HEK293 (cell line): Measurements from ENCODE around the gene ZNF776.

Source experiments
- CTCF ChIA-PET: fragments of 350-600 bp; formaldehyde crosslinking; extraction: SDS; loops from one replicate; lab custom pipeline; 2021; ENCODE audit warnings: antibody characterized with exemption; lab: Yijun Ruan, JAX
- POLR2A ChIA-PET: fragments of 300-600 bp; formaldehyde crosslinking; extraction: SDS; loops from one replicate; lab custom pipeline; 2020; ENCODE audit warnings: antibody characterized with exemption, inconsistent platforms; lab: Yijun Ruan, JAX
- H3K27ac ChIP-seq: fragments of 200-500 bp; sonication (Bioruptor generic); 2 replicates; pipeline ENCODE4 v1.5.1; 2014; ENCODE audit warnings: low read depth, low read length, control low read depth, inconsistent platforms; ENCODE audit errors: extremely low read depth
- H3K36me3 ChIP-seq, 2 experiments: fragments of 200-500 bp in 1 of 2; sonication (Bioruptor generic) in 1 of 2; 1 replicate in 1 of 2; 2 replicates in 1 of 2; pipeline ENCODE4 v1.5.1; 2014 to 2017; ENCODE audit warnings: inconsistent platforms in 2 of 2, low read length in 2 of 2; ENCODE audit not compliant: control insufficient read depth in 2 of 2, insufficient read depth in 1 of 2
- H3K4me1 ChIP-seq: fragments of 200-500 bp; sonication (Bioruptor generic); 2 replicates; pipeline ENCODE4 v1.5.1; 2014; ENCODE audit warnings: mild to moderate bottlenecking, low read length, inconsistent platforms; ENCODE audit not compliant: control insufficient read depth, insufficient read depth
- H3K4me3 ChIP-seq: 2 replicates; pipeline ENCODE4 v1.5.1; 2011; ENCODE audit warnings: low read depth, mild to moderate bottlenecking, control low read depth, low read length, moderate library complexity
- H3K9me3 ChIP-seq: fragments of 200-500 bp; sonication (Bioruptor generic); 2 replicates; pipeline ENCODE4 v1.5.1; 2014; ENCODE audit warnings: low read depth, low read length, inconsistent platforms; ENCODE audit not compliant: control insufficient read depth, insufficient read depth
- GLI4 ChIP-seq: fragments of 450-650 bp; formaldehyde crosslinking; IDR thresholded peaks from 2 replicates; pipeline ENCODE4 v1.5.1; 2016; ENCODE audit warnings: missing biosample characterization, missing genetic modification characterization
- OSR2 ChIP-seq: fragments of 450-650 bp; formaldehyde crosslinking; IDR thresholded peaks from 2 replicates; pipeline ENCODE4 v1.5.1; 2016; ENCODE audit warnings: missing biosample characterization, missing genetic modification characterization
- ZBTB21 ChIP-seq: fragments of 450-650 bp; formaldehyde crosslinking; IDR thresholded peaks from 2 replicates; pipeline ENCODE4 v1.5.1; 2017; ENCODE audit warnings: missing biosample characterization, missing genetic modification characterization
- ZBTB44 ChIP-seq: fragments of 450-650 bp; IDR thresholded peaks from 2 replicates; pipeline ENCODE4 v1.5.1; 2018; ENCODE audit warnings: missing biosample characterization, mild to moderate bottlenecking, missing genetic modification characterization
- ZFP69B ChIP-seq: fragments of 450-650 bp; formaldehyde crosslinking; IDR thresholded peaks from 2 replicates; pipeline ENCODE4 v1.5.1; 2016; ENCODE audit warnings: missing biosample characterization, missing genetic modification characterization
- ZNF10 ChIP-seq: fragments of 450-650 bp; formaldehyde crosslinking; IDR thresholded peaks from 2 replicates; pipeline ENCODE4 v1.5.1; 2017; ENCODE audit warnings: missing biosample characterization, missing genetic modification characterization
- ZNF155 ChIP-seq: fragments of 450-650 bp; formaldehyde crosslinking; IDR thresholded peaks from 2 replicates; pipeline ENCODE4 v1.5.1; 2016; ENCODE audit warnings: missing biosample characterization, missing genetic modification characterization
- ZNF175 ChIP-seq: fragments of 450-650 bp; formaldehyde crosslinking; IDR thresholded peaks from 2 replicates; pipeline ENCODE4 v1.5.1; 2016; ENCODE audit warnings: missing biosample characterization, missing genetic modification characterization
- ZNF2 ChIP-seq: fragments of 450-650 bp; formaldehyde crosslinking; IDR thresholded peaks from 2 replicates; pipeline ENCODE4 v1.5.1; 2016; ENCODE audit warnings: missing biosample characterization, missing genetic modification characterization
- ZNF362 ChIP-seq: fragments of 450-650 bp; formaldehyde crosslinking; IDR thresholded peaks from 2 replicates; pipeline ENCODE4 v1.5.1; 2016; ENCODE audit warnings: missing biosample characterization, missing genetic modification characterization
- ZNF514 ChIP-seq: fragments of 450-650 bp; formaldehyde crosslinking; IDR thresholded peaks from 2 replicates; pipeline ENCODE4 v1.5.1; 2016; ENCODE audit warnings: missing biosample characterization, missing genetic modification characterization
- ZNF629 ChIP-seq: fragments of 450-650 bp; formaldehyde crosslinking; IDR thresholded peaks from 2 replicates; pipeline ENCODE4 v1.5.1; 2017; ENCODE audit warnings: missing biosample characterization, missing genetic modification characterization
- ZNF654 ChIP-seq: fragments of 450-650 bp; formaldehyde crosslinking; IDR thresholded peaks from 2 replicates; pipeline ENCODE4 v1.5.1; 2016; ENCODE audit warnings: low read depth, missing biosample characterization, missing genetic modification characterization
- ZNF785 ChIP-seq: fragments of 450-650 bp; formaldehyde crosslinking; IDR thresholded peaks from 2 replicates; pipeline ENCODE4 v1.5.1; 2016; ENCODE audit warnings: missing biosample characterization, missing genetic modification characterization
- ZNF837 ChIP-seq: fragments of 450-650 bp; formaldehyde crosslinking; IDR thresholded peaks from 2 replicates; pipeline ENCODE4 v1.5.1; 2016; ENCODE audit warnings: missing biosample characterization, missing genetic modification characterization
- TF ChIP-seq, protein P1 (sequence below): fragments of 450-650 bp; formaldehyde crosslinking; IDR thresholded peaks from 2 replicates; pipeline ENCODE4 v1.5.1; 2016; ENCODE audit warnings: missing biosample characterization, missing genetic modification characterization
- TF ChIP-seq, protein P2 (sequence below): fragments of 450-650 bp; formaldehyde crosslinking; IDR thresholded peaks from 2 replicates; pipeline ENCODE4 v1.5.1; 2016; ENCODE audit warnings: missing biosample characterization, missing genetic modification characterization
- TF ChIP-seq, protein P3 (sequence below): fragments of 450-650 bp; formaldehyde crosslinking; IDR thresholded peaks from 2 replicates; pipeline ENCODE4 v1.5.1; 2016; ENCODE audit warnings: missing biosample characterization, missing genetic modification characterization
- TF ChIP-seq, protein P4 (sequence below): fragments of 450-650 bp; formaldehyde crosslinking; IDR thresholded peaks from 2 replicates; pipeline ENCODE4 v1.5.1; 2017; ENCODE audit warnings: missing biosample characterization, missing genetic modification characterization
- TF ChIP-seq, protein P5 (sequence below): fragments of 450-650 bp; formaldehyde crosslinking; IDR thresholded peaks from 2 replicates; pipeline ENCODE4 v1.5.0; 2017; ENCODE audit warnings: missing biosample characterization, missing genetic modification characterization, borderline replicate concordance

The ZNF776 gene

DNA sequence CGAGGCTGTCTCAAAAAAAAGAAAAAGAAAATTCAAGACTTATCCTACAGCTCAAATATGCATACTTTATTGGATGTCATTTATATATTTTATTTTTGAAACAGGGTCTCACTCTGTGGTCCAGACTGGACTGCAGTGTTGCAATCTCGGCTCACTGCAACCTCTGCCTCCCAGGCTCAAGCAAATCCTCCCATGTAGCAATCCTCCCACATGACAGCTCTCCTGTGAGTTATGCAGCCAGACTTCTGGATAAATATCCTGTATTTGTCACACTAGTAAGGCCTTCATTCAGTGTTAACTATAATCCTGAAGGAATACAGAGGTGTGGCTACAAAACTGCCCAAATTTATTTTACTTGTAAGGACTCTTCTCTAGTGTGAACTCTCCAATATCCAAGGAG, 60.9 kb downstream of the ZNF776 start:
- peaks cover 46 to 53% of the 10 kb centered on the region in 2 experiments for H3K36me3 ChIP-seq
- no peak overlapping the region for H3K4me3 ChIP-seq
- POLR2A ChIA-PET: interaction anchor here (0.7 kb wide), 1 partner anchor 12 kb away, joined by 3 read pairs; no protein-coding TSS in a partner anchor
- H3K9me3 ChIP-seq: no peaks in the 10 kb centered on the region
- H3K27ac ChIP-seq: no peak overlapping the region
- CTCF ChIA-PET: no interaction called here
- H3K4me1 ChIP-seq: peaks cover 6% of the 10 kb centered on the region; the same call in 1 of the 2 replicates
- TF ChIP-seq, protein P1, sequence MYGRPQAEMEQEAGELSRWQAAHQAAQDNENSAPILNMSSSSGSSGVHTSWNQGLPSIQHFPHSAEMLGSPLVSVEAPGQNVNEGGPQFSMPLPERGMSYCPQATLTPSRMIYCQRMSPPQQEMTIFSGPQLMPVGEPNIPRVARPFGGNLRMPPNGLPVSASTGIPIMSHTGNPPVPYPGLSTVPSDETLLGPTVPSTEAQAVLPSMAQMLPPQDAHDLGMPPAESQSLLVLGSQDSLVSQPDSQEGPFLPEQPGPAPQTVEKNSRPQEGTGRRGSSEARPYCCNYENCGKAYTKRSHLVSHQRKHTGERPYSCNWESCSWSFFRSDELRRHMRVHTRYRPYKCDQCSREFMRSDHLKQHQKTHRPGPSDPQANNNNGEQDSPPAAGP: no peak
- TF ChIP-seq ZNF785 (tag by site-specific recombination) (no peak), ZNF155 (tag by site-specific recombination) (no peak), ZNF837 (tag by site-specific recombination) (no peak), ZNF175 (tag by site-specific recombination) (no peak), ZNF514 (tag by site-specific recombination) (no peak), GLI4 (tag by site-specific recombination) (no peak), ZBTB21 (no peak), ZNF2 (tag by site-specific recombination) (no peak), ZNF362 (tag by site-specific recombination) (no peak), OSR2 (tag by site-specific recombination) (no peak), ZNF654 (tag by site-specific recombination) (no peak), ZBTB44 (tag by site-specific recombination) (no peak), ZNF10 (tag by site-specific recombination) (no peak), ZNF629 (tag by site-specific recombination) (no peak), ZFP69B (tag by site-specific recombination) (no peak)
- TF ChIP-seq, protein P2, sequence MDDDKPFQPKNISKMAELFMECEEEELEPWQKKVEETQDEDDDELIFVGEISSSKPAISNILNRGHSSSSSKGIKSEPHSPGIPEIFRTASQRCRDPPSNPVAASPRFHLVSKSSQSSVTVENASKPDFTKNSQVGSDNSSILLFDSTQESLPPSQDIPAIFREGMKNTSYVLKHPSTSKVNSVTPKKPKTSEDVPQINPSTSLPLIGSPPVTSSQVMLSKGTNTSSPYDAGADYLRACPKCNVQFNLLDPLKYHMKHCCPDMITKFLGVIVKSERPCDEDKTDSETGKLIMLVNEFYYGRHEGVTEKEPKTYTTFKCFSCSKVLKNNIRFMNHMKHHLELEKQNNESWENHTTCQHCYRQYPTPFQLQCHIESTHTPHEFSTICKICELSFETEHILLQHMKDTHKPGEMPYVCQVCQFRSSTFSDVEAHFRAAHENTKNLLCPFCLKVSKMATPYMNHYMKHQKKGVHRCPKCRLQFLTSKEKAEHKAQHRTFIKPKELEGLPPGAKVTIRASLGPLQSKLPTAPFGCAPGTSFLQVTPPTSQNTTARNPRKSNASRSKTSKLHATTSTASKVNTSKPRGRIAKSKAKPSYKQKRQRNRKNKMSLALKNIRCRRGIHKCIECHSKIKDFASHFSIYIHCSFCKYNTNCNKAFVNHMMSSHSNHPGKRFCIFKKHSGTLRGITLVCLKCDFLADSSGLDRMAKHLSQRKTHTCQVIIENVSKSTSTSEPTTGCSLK (tag by site-specific recombination): no peak
- TF ChIP-seq, protein P3, sequence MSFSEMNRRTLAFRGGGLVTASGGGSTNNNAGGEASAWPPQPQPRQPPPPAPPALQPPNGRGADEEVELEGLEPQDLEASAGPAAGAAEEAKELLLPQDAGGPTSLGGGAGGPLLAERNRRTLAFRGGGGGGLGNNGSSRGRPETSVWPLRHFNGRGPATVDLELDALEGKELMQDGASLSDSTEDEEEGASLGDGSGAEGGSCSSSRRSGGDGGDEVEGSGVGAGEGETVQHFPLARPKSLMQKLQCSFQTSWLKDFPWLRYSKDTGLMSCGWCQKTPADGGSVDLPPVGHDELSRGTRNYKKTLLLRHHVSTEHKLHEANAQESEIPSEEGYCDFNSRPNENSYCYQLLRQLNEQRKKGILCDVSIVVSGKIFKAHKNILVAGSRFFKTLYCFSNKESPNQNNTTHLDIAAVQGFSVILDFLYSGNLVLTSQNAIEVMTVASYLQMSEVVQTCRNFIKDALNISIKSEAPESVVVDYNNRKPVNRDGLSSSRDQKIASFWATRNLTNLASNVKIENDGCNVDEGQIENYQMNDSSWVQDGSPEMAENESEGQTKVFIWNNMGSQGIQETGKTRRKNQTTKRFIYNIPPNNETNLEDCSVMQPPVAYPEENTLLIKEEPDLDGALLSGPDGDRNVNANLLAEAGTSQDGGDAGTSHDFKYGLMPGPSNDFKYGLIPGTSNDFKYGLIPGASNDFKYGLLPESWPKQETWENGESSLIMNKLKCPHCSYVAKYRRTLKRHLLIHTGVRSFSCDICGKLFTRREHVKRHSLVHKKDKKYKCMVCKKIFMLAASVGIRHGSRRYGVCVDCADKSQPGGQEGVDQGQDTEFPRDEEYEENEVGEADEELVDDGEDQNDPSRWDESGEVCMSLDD (tag by site-specific recombination): no peak
- TF ChIP-seq, protein P4, sequence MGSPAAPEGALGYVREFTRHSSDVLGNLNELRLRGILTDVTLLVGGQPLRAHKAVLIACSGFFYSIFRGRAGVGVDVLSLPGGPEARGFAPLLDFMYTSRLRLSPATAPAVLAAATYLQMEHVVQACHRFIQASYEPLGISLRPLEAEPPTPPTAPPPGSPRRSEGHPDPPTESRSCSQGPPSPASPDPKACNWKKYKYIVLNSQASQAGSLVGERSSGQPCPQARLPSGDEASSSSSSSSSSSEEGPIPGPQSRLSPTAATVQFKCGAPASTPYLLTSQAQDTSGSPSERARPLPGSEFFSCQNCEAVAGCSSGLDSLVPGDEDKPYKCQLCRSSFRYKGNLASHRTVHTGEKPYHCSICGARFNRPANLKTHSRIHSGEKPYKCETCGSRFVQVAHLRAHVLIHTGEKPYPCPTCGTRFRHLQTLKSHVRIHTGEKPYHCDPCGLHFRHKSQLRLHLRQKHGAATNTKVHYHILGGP (tag by site-specific recombination): no peak
- TF ChIP-seq, protein P5, sequence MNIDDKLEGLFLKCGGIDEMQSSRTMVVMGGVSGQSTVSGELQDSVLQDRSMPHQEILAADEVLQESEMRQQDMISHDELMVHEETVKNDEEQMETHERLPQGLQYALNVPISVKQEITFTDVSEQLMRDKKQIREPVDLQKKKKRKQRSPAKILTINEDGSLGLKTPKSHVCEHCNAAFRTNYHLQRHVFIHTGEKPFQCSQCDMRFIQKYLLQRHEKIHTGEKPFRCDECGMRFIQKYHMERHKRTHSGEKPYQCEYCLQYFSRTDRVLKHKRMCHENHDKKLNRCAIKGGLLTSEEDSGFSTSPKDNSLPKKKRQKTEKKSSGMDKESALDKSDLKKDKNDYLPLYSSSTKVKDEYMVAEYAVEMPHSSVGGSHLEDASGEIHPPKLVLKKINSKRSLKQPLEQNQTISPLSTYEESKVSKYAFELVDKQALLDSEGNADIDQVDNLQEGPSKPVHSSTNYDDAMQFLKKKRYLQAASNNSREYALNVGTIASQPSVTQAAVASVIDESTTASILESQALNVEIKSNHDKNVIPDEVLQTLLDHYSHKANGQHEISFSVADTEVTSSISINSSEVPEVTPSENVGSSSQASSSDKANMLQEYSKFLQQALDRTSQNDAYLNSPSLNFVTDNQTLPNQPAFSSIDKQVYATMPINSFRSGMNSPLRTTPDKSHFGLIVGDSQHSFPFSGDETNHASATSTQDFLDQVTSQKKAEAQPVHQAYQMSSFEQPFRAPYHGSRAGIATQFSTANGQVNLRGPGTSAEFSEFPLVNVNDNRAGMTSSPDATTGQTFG (tag by site-specific recombination): no peak
